ENCODE data around the gene SMURF2. TPM values are rescaled to one million over a fixed set of nuclear protein-coding genes. Genes with fewer than 3 reads are reported as not detected.

The SMURF2 gene
- total RNA-seq, 1 experiment from 2014 or later = 23.0 TPM

DNA sequence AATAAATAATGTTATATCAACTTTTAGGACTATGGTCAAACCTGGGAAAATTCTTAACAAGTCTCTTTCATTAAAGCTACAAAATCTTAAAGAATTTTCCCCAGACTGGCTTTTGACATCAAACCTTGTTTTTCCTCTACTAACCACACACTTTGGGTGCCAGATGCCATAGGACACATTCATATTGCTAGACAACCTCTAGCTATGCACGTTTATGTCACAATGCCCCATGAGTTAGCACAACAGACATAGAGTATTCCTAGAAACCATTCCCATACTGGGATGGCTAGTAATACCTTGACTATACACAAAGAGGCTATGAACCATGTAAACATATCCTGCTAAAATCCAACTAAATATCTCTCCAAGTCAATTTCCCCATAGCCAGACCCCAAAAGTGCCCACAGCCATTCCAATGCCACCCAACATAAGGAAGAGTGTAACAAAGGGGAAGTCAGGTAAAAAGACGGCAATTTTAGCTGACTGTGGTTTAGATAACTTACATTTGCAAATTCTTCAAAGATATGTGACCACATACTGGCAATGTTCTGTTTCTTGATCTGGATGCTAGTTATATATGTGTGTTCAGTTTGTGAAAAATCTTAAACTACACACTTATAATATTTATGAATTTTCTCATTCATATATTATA lies 23.4 kb downstream of the SMURF2 start (continued):
- TF ChIP-seq, protein P1, sequence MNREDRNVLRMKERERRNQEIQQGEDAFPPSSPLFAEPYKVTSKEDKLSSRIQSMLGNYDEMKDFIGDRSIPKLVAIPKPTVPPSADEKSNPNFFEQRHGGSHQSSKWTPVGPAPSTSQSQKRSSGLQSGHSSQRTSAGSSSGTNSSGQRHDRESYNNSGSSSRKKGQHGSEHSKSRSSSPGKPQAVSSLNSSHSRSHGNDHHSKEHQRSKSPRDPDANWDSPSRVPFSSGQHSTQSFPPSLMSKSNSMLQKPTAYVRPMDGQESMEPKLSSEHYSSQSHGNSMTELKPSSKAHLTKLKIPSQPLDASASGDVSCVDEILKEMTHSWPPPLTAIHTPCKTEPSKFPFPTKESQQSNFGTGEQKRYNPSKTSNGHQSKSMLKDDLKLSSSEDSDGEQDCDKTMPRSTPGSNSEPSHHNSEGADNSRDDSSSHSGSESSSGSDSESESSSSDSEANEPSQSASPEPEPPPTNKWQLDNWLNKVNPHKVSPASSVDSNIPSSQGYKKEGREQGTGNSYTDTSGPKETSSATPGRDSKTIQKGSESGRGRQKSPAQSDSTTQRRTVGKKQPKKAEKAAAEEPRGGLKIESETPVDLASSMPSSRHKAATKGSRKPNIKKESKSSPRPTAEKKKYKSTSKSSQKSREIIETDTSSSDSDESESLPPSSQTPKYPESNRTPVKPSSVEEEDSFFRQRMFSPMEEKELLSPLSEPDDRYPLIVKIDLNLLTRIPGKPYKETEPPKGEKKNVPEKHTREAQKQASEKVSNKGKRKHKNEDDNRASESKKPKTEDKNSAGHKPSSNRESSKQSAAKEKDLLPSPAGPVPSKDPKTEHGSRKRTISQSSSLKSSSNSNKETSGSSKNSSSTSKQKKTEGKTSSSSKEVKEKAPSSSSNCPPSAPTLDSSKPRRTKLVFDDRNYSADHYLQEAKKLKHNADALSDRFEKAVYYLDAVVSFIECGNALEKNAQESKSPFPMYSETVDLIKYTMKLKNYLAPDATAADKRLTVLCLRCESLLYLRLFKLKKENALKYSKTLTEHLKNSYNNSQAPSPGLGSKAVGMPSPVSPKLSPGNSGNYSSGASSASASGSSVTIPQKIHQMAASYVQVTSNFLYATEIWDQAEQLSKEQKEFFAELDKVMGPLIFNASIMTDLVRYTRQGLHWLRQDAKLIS (CRISPR knock-in tag; IDR thresholded peaks at IDR 0.05; ENCODE audit: borderline replicate concordance) = no peak
- TF ChIP-seq ZNF138 (CRISPR knock-in tag; conservative IDR thresholded peaks at IDR 0.05) (no peak), ZNF219 (CRISPR knock-in tag; IDR thresholded peaks at IDR 0.05; ENCODE audit: borderline replicate concordance) (no peak)

DNA sequence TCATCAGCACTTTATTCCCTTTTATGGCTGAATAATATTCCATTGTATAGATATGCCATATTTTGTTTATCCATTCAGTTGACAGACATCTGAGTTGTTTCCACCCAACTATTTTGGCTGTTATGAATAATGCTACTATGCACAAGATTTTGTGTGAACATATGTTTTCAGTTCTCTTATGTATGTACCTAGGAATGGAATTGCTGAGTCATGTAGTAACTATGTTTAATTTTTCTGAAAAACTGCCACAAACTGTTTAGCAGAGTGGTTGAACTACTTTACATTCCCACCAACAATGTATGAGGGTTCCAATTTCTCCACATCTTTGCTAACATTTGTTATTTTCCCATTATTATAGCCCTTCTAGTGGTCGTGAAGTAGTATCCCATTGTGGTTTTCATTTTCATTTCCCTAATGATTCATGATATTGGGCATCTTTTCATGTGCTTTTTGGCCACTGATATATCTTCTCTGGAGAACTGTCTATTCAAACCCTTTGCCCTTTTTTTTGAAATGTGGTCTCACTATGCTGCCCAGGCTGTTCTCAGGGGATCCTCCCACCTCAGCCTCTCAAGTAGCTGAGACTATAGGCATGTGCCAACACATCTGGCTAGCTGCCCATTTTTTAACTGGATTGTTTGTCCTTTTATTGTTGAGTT lies 26.3 kb downstream of the SMURF2 start:
- POLR2A ChIA-PET = no interaction called here
- peaks cover 5% of the 10 kb centered on the region; the same call in 1 of the 2 replicates for H3K4me1 Mint-ChIP-seq
- no peak for ATAC-seq

DNA sequence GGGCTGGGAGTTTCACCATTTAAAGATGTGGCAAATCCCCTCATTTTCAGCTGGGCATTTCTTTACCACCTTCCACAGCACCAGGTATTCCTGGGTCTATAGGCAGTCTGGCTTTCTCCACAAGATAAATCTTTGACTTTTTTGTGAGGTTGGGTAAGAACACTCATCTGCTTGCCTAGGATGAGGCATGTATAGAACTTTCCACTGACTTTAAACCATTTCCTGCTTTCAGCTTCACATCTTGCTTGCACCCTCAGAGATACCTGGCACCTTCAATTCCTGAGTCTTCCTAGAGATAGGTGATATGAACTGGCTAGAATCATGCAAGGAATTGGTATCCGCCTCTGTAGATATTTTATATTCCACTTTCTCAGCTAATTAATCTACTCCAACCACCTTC lies 27.9 kb downstream of the SMURF2 start:
- CTCF ChIA-PET = interaction anchor here (1.3 kb wide), 1 partner anchor 15 kb away, joined by 3 read pairs; no protein-coding TSS in a partner anchor
- POLR2A ChIA-PET = no interaction called here
- TF ChIP-seq, protein P2, sequence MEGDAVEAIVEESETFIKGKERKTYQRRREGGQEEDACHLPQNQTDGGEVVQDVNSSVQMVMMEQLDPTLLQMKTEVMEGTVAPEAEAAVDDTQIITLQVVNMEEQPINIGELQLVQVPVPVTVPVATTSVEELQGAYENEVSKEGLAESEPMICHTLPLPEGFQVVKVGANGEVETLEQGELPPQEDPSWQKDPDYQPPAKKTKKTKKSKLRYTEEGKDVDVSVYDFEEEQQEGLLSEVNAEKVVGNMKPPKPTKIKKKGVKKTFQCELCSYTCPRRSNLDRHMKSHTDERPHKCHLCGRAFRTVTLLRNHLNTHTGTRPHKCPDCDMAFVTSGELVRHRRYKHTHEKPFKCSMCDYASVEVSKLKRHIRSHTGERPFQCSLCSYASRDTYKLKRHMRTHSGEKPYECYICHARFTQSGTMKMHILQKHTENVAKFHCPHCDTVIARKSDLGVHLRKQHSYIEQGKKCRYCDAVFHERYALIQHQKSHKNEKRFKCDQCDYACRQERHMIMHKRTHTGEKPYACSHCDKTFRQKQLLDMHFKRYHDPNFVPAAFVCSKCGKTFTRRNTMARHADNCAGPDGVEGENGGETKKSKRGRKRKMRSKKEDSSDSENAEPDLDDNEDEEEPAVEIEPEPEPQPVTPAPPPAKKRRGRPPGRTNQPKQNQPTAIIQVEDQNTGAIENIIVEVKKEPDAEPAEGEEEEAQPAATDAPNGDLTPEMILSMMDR (IDR thresholded peaks at IDR 0.05) = no peak
- TF ChIP-seq ETV6 (CRISPR knock-in tag; IDR thresholded peaks at IDR 0.05) = no peak
- TF ChIP-seq EMX1 (CRISPR knock-in tag; IDR thresholded peaks at IDR 0.05) = no peak
- no peak for TF ChIP-seq SMAD4 (CRISPR knock-in tag; IDR thresholded peaks at IDR 0.05)
- TF ChIP-seq RORB (CRISPR knock-in tag; IDR thresholded peaks at IDR 0.05) = no peak
- TF ChIP-seq, protein P3, sequence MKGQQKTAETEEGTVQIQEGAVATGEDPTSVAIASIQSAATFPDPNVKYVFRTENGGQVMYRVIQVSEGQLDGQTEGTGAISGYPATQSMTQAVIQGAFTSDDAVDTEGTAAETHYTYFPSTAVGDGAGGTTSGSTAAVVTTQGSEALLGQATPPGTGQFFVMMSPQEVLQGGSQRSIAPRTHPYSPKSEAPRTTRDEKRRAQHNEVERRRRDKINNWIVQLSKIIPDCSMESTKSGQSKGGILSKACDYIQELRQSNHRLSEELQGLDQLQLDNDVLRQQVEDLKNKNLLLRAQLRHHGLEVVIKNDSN (CRISPR knock-in tag; IDR thresholded peaks at IDR 0.05) = no peak
- TF ChIP-seq ZNF396 (CRISPR knock-in tag; IDR thresholded peaks at IDR 0.05; ENCODE audit: borderline replicate concordance) = no peak
- no peak for TF ChIP-seq NR1H2 (CRISPR knock-in tag; IDR thresholded peaks at IDR 0.05)
- TF ChIP-seq, protein P4, sequence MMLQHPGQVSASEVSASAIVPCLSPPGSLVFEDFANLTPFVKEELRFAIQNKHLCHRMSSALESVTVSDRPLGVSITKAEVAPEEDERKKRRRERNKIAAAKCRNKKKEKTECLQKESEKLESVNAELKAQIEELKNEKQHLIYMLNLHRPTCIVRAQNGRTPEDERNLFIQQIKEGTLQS (CRISPR knock-in tag; conservative IDR thresholded peaks at IDR 0.05) = no peak
- TF ChIP-seq, protein P5, sequence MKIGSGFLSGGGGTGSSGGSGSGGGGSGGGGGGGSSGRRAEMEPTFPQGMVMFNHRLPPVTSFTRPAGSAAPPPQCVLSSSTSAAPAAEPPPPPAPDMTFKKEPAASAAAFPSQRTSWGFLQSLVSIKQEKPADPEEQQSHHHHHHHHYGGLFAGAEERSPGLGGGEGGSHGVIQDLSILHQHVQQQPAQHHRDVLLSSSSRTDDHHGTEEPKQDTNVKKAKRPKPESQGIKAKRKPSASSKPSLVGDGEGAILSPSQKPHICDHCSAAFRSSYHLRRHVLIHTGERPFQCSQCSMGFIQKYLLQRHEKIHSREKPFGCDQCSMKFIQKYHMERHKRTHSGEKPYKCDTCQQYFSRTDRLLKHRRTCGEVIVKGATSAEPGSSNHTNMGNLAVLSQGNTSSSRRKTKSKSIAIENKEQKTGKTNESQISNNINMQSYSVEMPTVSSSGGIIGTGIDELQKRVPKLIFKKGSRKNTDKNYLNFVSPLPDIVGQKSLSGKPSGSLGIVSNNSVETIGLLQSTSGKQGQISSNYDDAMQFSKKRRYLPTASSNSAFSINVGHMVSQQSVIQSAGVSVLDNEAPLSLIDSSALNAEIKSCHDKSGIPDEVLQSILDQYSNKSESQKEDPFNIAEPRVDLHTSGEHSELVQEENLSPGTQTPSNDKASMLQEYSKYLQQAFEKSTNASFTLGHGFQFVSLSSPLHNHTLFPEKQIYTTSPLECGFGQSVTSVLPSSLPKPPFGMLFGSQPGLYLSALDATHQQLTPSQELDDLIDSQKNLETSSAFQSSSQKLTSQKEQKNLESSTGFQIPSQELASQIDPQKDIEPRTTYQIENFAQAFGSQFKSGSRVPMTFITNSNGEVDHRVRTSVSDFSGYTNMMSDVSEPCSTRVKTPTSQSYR (CRISPR knock-in tag; IDR thresholded peaks at IDR 0.05) = no peak

More for the DNA sequence above, 26.3 kb downstream of the SMURF2 start:
- 0 out of 2 replicates have a peak, but pooled peaks cover 4% of the 10 kb centered on the region for H3K9me3 Mint-ChIP-seq
- no peak overlapping the region for H3K27ac Mint-ChIP-seq
- no peak for DNase-seq (ENCODE audit: low spot score)
- CTCF ChIA-PET = no interaction called here
- no peaks in the 10 kb centered on the region for H3K36me3 Mint-ChIP-seq
- H3K4me3 Mint-ChIP-seq = no peak overlapping the region
- TF ChIP-seq, protein P6, sequence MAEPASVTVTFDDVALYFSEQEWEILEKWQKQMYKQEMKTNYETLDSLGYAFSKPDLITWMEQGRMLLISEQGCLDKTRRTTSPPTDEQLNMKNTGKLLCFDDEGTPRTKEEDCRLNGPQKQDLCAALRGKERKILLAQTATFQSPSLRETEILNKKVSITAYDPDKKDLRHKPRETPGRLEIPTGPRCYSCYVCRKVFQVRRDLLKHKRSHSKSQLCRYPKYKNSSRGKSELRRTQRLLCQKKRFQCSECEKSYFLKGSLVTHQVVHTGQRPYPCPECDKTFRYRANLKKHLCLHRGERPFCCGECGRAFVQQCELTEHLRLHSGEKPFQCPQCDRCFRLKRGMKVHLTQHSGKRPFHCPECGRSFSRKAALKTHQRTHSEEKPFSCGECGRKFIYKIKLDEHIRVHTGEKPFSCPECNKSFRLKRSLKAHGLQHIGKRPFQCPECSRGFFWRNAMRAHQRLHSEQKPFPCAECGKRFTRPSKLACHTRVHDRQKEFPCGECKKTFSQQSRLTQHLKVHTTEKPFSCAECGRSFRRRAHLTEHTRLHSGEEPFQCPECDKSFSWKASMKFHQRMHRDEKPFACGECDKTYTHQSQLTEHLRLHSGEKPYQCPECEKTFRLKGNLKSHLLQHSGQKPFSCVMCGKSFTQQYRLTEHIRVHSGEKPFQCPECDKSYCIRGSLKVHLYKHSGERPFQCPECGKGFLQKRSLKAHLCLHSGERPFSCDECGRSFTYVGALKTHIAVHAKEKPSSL (CRISPR knock-in tag; conservative IDR thresholded peaks at IDR 0.05) = no peak
- TF ChIP-seq TCF7 (CRISPR knock-in tag; IDR thresholded peaks at IDR 0.05; ENCODE audit: low read depth) (no peak), PRRX2 (CRISPR knock-in tag; IDR thresholded peaks at IDR 0.05) (no peak), ZNF219 (CRISPR knock-in tag; IDR thresholded peaks at IDR 0.05; ENCODE audit: borderline replicate concordance) (no peak), TP53 (CRISPR knock-in tag; IDR thresholded peaks at IDR 0.05) (no peak), NFE2L1 (CRISPR knock-in tag; IDR thresholded peaks at IDR 0.05) (no peak), TEAD4 (CRISPR knock-in tag; IDR thresholded peaks at IDR 0.05) (no peak), ELF4 (CRISPR knock-in tag; IDR thresholded peaks at IDR 0.05; ENCODE audit: low read depth) (no peak)
- TF ChIP-seq, protein P7, sequence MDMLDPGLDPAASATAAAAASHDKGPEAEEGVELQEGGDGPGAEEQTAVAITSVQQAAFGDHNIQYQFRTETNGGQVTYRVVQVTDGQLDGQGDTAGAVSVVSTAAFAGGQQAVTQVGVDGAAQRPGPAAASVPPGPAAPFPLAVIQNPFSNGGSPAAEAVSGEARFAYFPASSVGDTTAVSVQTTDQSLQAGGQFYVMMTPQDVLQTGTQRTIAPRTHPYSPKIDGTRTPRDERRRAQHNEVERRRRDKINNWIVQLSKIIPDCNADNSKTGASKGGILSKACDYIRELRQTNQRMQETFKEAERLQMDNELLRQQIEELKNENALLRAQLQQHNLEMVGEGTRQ (CRISPR knock-in tag; IDR thresholded peaks at IDR 0.05) = no peak
- no peaks in the 10 kb centered on the region for H3K27me3 Mint-ChIP-seq (ENCODE audit: low read depth)

More for the DNA sequence above, 27.9 kb downstream of the SMURF2 start:
- DNase-seq (ENCODE audit: low spot score) = no peak
- H3K4me1 Mint-ChIP-seq = peaks cover 5% of the 10 kb centered on the region; the same call in 1 of the 2 replicates
- 0 out of 2 replicates have a peak, but pooled peaks cover 4% of the 10 kb centered on the region for H3K9me3 Mint-ChIP-seq
- no peak overlapping the region for H3K4me3 Mint-ChIP-seq
- no peaks in the 10 kb centered on the region for H3K36me3 Mint-ChIP-seq
- H3K27ac Mint-ChIP-seq = no peak overlapping the region; the same call in 1 of the 2 replicates
- no peak for ATAC-seq
- no peaks in the 10 kb centered on the region for H3K27me3 Mint-ChIP-seq (ENCODE audit: low read depth)

Measured in WTC11 (cell line).